Activated CD8-positive, alpha-beta memory T cell treated with anti-CD3 and anti-CD28 coated beads, Interleukin-2, amount 50 U/mL, for 1 hour (primary cell): ENCODE data around the gene DENND1B.

Experiments used
- DNase-seq: peaks from one replicate; pipeline ENCODE4 v3.0.0-alpha.2; 2020; ENCODE audit errors: extremely low read depth

DENND1B gene

DNA sequence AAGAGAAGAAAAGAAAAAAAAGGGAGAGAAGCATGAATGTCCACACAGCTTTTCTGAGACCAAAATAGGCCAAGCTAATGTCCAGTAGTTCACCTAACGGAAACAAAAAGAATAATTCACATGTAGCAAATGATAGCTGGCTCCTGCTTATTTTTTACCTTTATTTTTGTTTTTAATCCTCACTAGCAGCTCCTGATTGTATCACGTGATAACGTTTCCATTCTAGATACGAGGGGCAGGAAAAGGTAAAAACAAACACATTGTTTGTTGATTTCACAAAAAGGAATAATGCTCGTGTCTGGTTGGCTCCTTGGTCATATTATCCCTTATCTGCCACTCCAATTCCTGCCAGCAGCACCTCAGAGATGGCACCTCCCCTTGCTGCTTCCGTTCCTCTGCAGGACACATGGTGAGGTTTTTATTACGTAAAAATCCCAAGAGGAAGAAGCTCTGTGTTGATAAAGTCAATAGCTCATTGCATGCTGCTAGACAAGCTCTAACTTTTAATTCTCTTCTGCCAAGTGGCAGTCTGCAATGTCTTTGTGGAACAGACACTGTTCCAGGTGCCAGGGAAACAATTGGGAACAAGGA is 305.6 kb downstream of the DENND1B start:
- DNase-seq = no peak

DNA sequence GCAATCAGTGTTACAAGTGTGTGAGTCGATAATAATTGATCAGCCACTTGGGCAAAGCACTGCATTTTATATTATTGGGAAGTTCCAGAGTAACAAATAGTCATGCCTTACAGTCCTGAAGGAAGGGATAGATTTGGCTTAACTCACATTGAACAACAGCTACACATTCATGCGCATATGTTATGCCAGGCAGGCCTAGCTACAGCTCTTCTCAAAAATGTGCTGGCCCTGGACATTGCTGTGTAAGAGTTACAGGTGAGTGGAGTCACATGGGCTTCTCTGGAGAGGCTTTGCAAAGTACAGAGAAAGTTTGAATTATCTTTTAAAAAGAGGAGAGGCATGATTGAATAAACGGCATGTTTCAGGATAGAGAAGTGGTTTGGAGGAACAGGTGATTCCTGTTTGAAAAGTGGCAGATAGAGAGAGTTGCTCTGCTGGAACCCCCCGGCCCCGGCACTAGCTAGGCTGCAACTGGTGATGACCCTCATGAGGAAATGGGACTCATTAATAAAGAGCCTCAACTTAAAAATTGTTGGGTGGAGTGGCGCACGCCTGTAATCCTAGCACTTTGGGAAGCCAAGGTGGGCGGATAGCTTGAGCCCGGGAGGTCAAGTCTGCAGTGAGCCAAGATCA is 306.6 kb downstream of the DENND1B start:
- DNase-seq = no peak

DNA sequence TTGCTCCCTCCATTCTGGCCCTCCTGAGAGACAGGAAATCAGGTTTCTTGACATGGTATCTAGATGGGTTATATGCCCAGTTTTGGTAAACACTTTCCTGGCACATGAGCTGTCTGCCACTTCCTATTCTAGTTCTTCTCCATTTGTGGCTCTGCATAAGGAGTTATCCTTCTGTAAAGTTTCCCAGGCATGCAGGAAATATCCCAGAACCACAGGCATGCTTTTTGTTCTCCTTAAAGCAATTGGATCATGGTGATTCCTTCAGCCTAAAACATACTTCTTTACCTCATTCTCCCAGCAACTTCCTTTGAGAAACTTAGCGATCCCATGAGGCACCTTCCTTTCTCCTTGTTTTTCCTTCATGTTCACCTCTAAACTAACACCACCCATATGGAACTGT is 307.4 kb downstream of the DENND1B start:
- no peak for DNase-seq

DNA sequence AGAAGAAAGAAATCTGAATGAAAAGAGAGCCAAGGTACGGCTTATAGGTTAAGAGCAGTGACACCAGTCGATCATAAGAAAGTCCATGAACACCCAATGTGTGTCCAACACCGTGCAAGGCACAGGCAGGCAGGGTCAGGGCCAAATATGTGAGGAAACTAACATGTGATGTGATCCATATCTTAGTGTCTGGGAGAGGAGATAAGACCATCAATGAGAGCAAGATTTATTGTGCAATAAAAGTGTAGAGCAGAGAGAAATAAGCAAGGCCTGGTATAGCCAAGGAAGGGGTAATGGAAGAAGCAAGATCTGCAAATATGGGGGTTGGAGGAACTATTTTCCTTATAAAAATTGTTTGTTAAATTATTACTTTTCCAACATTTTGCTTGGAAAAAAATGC is 308.5 kb downstream of the DENND1B start:
- no peak for DNase-seq

DNA sequence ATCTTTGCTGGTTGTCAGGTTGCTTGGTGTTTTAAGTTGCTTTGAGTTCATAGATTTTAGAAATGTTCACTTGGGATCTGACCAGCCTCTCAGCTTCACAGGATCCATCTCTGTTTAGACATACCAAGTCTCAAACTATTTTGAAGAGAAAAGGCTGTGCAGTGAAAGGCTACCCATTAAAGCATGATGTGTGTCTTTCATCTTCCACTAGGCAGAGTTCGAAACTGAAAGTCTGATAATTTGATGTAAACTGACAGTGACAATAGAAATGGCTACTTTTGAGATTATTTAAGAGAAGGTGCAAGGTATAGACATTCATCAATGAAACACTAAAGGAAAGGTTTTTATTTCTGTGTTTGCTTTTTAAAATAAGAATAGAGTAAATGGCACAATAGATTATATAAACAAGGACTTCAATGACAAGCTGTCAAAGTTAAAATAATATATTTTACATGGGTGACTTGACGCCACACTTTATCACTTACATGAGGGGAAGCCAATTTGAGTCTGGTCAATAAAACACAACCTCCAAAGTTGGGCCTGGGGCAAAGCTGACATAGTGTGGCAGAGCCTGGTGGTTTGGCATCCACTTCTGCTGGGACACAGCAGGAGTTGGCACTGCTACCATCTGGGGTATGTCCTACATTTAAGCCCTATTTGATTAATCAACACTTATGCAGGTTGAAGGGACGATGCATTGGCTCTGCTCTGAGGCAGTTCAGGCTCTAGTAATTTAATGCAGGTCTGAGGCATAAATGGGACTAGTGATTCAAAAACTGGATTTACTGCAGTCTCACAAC is 309.6 kb downstream of the DENND1B start:
- no peak for DNase-seq

DNA sequence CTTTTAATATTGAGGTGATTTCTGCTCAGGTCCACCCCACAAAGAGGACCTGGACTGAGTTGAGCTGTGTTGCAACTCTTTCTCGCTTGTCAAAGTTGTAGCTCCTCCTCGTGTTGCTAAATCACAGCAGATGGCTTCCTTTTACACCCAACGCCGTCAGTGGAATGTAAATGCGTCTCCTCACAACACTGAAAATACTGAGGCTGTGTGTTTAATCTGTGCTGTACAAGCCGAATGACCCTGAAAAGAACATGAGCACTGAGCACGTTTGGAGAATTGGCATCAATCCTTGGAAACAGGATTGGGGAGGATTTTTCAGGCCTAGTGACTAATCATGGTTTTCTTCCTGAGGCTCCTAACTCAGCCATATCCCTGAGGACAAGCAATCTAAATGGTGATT is 311.2 kb downstream of the DENND1B start:
- no peak for DNase-seq

DNA sequence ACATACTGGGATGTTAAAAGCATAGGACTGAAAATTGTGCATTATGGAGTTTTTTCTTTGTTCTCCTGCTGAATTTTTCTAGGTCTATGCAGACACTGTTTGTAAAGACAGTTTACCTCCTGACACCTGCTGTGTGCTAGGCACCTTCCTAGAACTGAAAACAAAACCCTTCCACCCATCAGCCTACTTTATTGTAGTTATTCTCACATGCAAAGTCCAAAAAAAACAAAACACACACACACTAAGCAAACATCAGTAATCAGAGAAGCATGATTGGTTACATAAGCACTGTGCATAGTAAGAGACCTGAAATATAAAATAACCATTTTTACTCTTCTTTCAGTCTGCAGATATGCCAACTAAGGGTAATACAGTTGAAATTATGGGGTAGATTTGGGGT is 312.1 kb downstream of the DENND1B start:
- no peak for DNase-seq

DNA sequence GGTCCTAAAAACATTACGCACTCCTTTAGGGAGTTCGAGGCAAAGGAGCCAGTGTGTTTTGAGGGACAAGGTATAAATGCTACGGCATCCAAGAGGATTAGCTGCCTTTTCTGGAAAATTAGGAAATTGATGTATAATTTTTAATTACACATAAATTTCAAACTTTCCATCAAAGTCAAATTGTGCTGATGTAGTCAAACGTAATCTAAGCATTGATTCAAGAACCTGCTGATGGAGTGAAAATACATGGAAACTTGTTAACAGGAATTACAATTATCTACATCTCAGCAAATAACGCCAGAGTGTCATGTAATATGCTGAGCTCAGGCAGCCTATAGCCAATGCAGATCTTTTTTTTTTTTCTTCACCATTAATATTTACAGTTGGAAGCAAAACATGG is 312.7 kb downstream of the DENND1B start:
- DNase-seq = no peak
